Mucosa of gallbladder (tissue), 1 donor: ENCODE measurements around the gene ACOT12. TPM values are rescaled to one million over a fixed set of nuclear protein-coding genes. Genes with fewer than 3 reads are reported as not detected.

ENCODE experiments used
- DNase-seq: peaks from one replicate; pipeline ENCODE4 v3.0.0-alpha.2; 2020; ENCODE audit warnings: low spot score
- total RNA-seq: library from RNA; stranded (reverse); gene quantifications from one replicate; pipeline ENCODE4 v1.2.1, GENCODE V29; 2021
- donor health status: DM: no; HTN: no; CAD: no.

The ACOT12 gene
- total RNA-seq, 1 donor from 2014 or later, result 0.75 TPM

DNA sequence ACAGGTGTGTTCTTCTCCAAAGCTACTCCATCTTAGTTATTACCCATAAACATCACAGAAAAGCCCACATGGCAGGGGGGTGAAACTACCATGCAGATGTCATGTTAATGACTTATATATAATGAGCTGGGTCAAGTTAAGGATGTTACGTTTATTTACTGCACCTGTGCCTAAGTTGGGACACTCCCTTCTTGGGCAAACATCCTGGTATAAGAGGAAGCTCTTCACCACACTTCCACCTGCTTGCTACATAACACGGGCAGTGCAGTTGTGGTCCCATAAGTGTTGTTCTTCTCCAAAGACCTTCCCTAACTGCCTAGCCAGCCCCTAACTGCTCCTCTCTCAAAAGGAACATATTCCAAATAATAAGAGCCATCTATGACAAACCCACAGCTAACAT lies 101.8 kb downstream of the ACOT12 start:
- DNase-seq, result no peak

DNA sequence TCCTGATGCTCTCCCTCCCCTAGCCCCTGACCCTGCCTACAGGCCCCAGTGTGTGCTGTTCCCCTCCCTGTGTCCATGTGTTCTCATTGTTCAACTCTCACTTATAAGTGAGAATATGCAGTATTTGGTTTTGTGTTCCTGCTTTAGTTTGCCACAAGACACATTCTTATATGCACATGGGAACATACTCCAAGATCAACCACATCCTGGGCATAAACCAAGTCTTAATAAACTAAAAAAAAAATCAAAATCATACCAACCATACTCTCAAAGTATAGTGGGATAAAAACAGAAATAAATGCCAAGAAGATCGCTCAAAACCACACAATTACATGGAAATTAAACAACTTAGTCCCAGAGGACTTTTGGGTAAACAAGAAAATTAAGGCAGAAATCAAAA lies 103.8 kb downstream of the ACOT12 start:
- no peak for DNase-seq

DNA sequence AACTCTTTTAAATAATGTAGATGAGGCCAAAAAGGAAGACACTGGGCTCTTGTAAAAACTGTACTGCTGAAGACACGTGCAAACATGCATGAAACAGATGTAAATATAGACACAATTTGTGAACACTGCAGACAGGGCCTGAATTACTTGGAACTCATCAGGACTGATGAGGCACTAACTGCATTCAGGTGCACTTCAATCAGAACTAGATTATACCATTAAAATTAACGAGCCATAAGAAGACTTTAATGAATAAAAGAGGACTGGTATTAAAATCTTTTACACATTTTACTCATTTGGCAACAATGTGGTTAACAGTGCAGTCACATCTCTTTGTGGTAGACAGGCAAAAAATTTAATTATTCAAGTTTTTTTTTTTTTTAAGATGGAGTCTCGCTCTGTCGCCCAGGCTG lies 105.9 kb downstream of the ACOT12 start:
- DNase-seq, result no peak

DNA sequence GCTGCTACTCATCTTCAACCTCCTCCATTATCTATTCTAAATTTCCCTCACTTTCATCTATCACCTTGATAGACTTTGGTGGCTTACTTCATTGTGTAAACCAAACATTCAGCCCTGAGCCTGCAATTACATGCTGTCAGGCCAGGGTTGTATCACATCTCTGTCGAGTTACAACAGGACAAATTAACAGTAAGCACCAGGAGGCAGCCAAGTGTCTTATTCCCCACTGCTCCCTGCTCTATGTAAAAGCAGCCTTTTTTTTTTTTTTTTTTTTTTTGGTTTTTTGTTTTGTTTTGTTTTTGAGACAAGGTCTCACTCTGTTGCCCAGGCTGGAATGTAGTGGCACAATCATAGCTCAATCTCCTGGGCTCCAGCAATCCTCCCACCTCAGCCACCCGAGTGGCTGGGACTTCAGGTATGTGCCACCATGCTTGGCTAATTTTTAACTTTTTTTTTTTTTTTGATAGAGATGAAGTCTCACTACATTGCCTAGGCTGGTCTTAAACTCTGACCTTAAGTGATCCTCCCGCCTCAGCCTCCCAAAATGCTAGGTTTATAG lies 107.8 kb downstream of the ACOT12 start:
- DNase-seq, result no peak

DNA sequence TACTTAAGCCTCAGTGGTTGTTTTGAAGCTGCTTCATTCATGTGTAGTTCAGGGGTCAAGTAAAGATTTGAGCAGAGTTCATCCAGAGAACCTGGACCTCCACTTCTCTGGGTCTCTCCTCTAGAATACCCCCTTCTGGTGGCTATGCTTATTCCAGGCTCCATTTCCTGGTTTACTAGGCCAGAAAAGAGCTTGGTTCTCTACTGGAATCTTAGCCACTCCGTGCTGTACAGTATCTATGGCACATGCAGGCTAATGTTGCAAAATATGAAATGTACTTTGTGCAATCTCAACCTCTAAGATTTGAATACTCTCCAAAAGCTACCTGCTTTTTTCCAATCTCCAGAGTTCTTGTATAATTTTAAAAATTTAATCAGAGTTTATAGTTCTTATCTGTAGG lies 110.0 kb downstream of the ACOT12 start:
- DNase-seq, result no peak

Other genes with a start within 250 kb of the ACOT12 start
- 61.7 TPM for gene CKMT2, start 160.8 kb downstream of the ACOT12 start, total RNA-seq
- 26.8 TPM for gene ZCCHC9, start 92.5 kb downstream of the ACOT12 start, total RNA-seq